Mucosa of stomach (tissue), 1 donor: ENCODE results near the gene PARD6A.

Experiments used
- H3K27me3 ChIP-seq: one replicate; pipeline ENCODE4 v1.7.0; 2013; ENCODE audit warnings: mild to moderate bottlenecking, low read length; ENCODE audit not compliant: control insufficient read depth, insufficient read depth
- H3K36me3 ChIP-seq: one replicate; pipeline ENCODE4 v1.7.0; 2013; ENCODE audit warnings: low read length; ENCODE audit not compliant: control insufficient read depth, insufficient read depth
- H3K4me1 ChIP-seq: one replicate; pipeline ENCODE4 v1.7.0; 2013; ENCODE audit warnings: mild to moderate bottlenecking, low read length; ENCODE audit not compliant: control insufficient read depth, insufficient read depth
- H3K4me3 ChIP-seq: one replicate; pipeline ENCODE4 v1.7.0; 2013; ENCODE audit warnings: low read length
- H3K9ac ChIP-seq: one replicate; pipeline ENCODE4 v1.7.0; 2013; ENCODE audit warnings: mild to moderate bottlenecking, low read length, moderate library complexity
- H3K9me3 ChIP-seq: one replicate; pipeline ENCODE4 v1.7.0; 2013; ENCODE audit warnings: mild to moderate bottlenecking, low read length, moderate library complexity; ENCODE audit not compliant: control insufficient read depth
- donor health status: Pancreatic carcinoma.

PARD6A gene

GRCh38 chr16:67708368-67708771, 47.6 kb downstream of the PARD6A start:
- Histone ChIP-seq H3K4me3 (no peak overlapping the region), H3K9me3 (no peaks in the 10 kb centered on the region), H3K4me1 (peaks cover 5% of the 10 kb centered on the region), H3K36me3 (no peaks in the 10 kb centered on the region), H3K27me3 (no peaks in the 10 kb centered on the region), H3K9ac (no peak overlapping the region)

- Histone ChIP-seq H3K9me3 (no peaks in the 10 kb centered on the region), H3K9ac (no peak overlapping the region), H3K4me1 (peaks cover 9% of the 10 kb centered on the region), H3K27me3 (no peaks in the 10 kb centered on the region), H3K36me3 (no peaks in the 10 kb centered on the region), H3K4me3 (no peak overlapping the region)
These were observed 48.3 kb downstream of the PARD6A start for GRCh38 chr16:67709050-67709449.

GRCh38 chr16:67710607-67711006, 49.8 kb downstream of the PARD6A start:
- no peaks in the 10 kb centered on the region for H3K9me3 ChIP-seq

More at GRCh38 chr16:67710607-67711006, 49.8 kb downstream of the PARD6A start:
- H3K4me3 ChIP-seq: no peak overlapping the region
- H3K9ac ChIP-seq: no peak overlapping the region
- no peaks in the 10 kb centered on the region for H3K27me3 ChIP-seq
- H3K36me3 ChIP-seq: no peaks in the 10 kb centered on the region
- H3K4me1 ChIP-seq: peaks cover 18% of the 10 kb centered on the region
